D721Med (cell line): ENCODE measurements around the gene EFNA5.

ENCODE experiments used
- DNase-seq: peaks from one replicate; pipeline ENCODE4 v3.0.0; 2011; ENCODE audit warnings: low spot score; ENCODE audit not compliant: insufficient read length
- FAIRE-seq: peaks from 2 replicates; lab custom pipeline; 2011; peaks lifted over from hg19 to GRCh38; lab: Jason Lieb, UNC
- TF ChIP-seq, protein P1 (sequence below): IDR thresholded peaks from 2 replicates; pipeline ENCODE4 v1.5.1; 2012; ENCODE audit warnings: mild to moderate bottlenecking, control low read depth; ENCODE audit not compliant: insufficient read depth; ENCODE audit errors: missing control alignments

EFNA5 gene

GRCh38 chr5:107430071-107430625, 240.6 kb downstream of the EFNA5 start:
- TF ChIP-seq, protein P1, sequence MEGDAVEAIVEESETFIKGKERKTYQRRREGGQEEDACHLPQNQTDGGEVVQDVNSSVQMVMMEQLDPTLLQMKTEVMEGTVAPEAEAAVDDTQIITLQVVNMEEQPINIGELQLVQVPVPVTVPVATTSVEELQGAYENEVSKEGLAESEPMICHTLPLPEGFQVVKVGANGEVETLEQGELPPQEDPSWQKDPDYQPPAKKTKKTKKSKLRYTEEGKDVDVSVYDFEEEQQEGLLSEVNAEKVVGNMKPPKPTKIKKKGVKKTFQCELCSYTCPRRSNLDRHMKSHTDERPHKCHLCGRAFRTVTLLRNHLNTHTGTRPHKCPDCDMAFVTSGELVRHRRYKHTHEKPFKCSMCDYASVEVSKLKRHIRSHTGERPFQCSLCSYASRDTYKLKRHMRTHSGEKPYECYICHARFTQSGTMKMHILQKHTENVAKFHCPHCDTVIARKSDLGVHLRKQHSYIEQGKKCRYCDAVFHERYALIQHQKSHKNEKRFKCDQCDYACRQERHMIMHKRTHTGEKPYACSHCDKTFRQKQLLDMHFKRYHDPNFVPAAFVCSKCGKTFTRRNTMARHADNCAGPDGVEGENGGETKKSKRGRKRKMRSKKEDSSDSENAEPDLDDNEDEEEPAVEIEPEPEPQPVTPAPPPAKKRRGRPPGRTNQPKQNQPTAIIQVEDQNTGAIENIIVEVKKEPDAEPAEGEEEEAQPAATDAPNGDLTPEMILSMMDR, result no peak
- DNase-seq (no peak), FAIRE-seq (no peak)

DNA sequence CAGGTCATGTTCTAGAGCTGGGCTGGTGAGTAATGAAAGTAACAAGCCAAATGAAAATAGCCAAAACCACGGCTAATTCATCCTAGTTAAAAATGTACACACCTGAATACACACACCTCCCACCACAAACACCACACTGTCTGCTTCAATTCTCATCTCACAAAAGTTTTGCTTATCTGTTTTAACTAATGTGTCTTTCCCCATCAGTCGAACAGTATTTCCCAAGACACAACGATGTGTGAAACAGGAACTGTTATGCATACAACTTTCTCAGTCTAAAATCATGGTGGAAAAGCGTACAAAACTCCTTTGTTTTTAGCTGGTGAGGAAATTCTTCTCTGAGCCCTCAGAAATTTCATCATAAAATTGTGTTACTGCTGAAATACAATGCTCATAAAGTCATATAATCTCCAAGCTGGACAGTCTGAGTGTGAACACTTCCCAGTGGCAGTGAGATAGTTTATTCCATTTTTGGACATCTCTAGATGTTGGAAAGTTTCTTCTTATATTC, 242.4 kb downstream of the EFNA5 start:
- no peak for DNase-seq
- TF ChIP-seq, protein P1, result no peak
- no peak for FAIRE-seq

- DNase-seq (no peak), FAIRE-seq (no peak)
- TF ChIP-seq, protein P1, result no peak
Measured at GRCh38 chr5:107426872-107427271, 243.9 kb downstream of the EFNA5 start.

GRCh38 chr5:107426209-107426608, 244.5 kb downstream of the EFNA5 start:
- DNase-seq, result no peak
- no peak for FAIRE-seq

GRCh38 chr5:107425541-107426031, 245.2 kb downstream of the EFNA5 start:
- TF ChIP-seq, protein P1, result no peak
- no peak for DNase-seq
- FAIRE-seq, result no peak

More at GRCh38 chr5:107426209-107426608, 244.5 kb downstream of the EFNA5 start:
- TF ChIP-seq, protein P1, result no peak

DNA sequence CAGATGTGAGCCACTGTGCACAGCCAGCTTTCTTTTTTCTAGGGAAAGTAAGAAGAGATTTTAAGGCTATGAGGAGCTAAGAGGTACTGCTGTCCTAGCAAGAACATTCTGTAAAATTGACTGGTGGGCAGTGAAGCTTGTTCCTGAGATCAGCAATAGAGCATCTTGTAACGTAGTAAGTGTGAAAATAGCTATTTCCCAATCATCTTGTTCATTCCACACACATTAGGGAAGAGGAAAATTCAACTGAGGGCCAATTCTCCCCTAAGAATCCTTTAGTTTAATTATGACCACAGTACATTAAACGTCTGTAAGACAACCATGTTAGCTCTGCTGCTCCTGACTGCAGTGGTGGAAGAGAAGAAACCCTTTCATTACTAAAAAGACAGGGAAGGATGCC, 246.2 kb downstream of the EFNA5 start:
- TF ChIP-seq, protein P1, result no peak
- FAIRE-seq (no peak), DNase-seq (no peak)

DNA sequence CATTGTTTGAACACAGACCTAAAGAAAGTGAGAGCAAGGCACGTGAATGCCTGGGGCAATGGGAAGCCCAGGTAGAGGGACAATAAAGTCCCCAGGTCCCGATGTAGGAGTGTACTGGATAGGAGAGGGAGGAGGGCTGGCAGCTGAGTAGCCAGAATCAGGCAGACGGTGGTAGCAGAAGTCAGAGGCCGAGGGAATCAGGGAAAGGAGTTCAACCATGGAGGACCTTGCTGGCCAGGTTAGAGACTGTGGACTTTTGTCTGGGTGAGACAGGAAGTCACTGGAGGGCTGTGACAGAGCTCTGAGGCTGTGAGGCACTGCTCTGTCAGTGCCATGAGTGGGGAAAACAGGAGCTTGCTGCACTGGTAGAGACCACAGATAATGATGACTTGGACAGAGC, 248.2 kb downstream of the EFNA5 start:
- FAIRE-seq (no peak), DNase-seq (no peak)
- TF ChIP-seq, protein P1, result no peak
